Measurements from ENCODE around the gene AEBP2. TPM values are rescaled to one million over a fixed set of nuclear protein-coding genes. Genes with fewer than 3 reads are reported as not detected.

The AEBP2 gene
- total and polyA plus RNA-seq, 2 of the 8 experiments (the other 6 are each of a cell fraction or from before 2014, with no cell fraction given): 13.6 to 61.4 TPM

- TF ChIP-seq CHD7 (IDR thresholded peaks at IDR 0.05; ENCODE audit: insufficient replicate concordance, low read length) (no peak), POLR2AphosphoS5 (IDR thresholded peaks at IDR 0.05; ENCODE audit: low read depth, low read length) (no peak), CEBPB (IDR thresholded peaks at IDR 0.05; ENCODE audit: low read depth, low read length) (no peak), SAP30 (IDR thresholded peaks at IDR 0.05; ENCODE audit: insufficient read depth, insufficient replicate concordance, low read length) (no peak), JUN (IDR thresholded peaks at IDR 0.05; ENCODE audit: low read depth, low read length) (no peak)
Measured at GRCh38 chr12:19499030-19499429, 59.7 kb downstream of the AEBP2 start (continued).

All from H1 (cell line).